Keratinocyte (primary cell): ENCODE data around the gene S100A12. TPM values are rescaled to one million over a fixed set of nuclear protein-coding genes. Genes with fewer than 3 reads are reported as not detected.
"Not testable (repeated sequence)": the region's sequence is repeated elsewhere in the genome, so short reads cannot be mapped to it uniquely, and the experiment has no call there.

ENCODE experiments used
- DNase-seq: peaks from one replicate; pipeline ENCODE4 v3.0.0-alpha.2; 2011; ENCODE audit warnings: low read depth, missing footprints, low spot score
- FAIRE-seq: peaks from 2 replicates; lab custom pipeline; 2011; peaks lifted over from hg19 to GRCh38; lab: Jason Lieb, UNC
- H2AFZ ChIP-seq: 2 replicates; pipeline ENCODE4 v1.6.0; 2012; ENCODE audit warnings: low read length, control low read depth, inconsistent platforms; ENCODE audit not compliant: control insufficient read depth
- H3K27ac ChIP-seq: 2 replicates; pipeline ENCODE4 v1.5.1; 2011; ENCODE audit warnings: low read length; ENCODE audit not compliant: control insufficient read depth, insufficient read depth
- H3K27me3 ChIP-seq: 3 replicates; pipeline ENCODE4 v1.6.0; 2011; ENCODE audit warnings: low read length; ENCODE audit not compliant: control insufficient read depth, insufficient read depth; ENCODE audit errors: extremely low read depth
- H3K36me3 ChIP-seq, 2 experiments: 2 replicates in 1 of 2; 3 replicates in 1 of 2; pipeline ENCODE4 v1.5.1; 2011; ENCODE audit warnings: low read length in 2 of 2, mild to moderate bottlenecking in 1 of 2; ENCODE audit not compliant: control insufficient read depth in 2 of 2, insufficient read depth in 2 of 2; ENCODE audit errors: extremely low read depth in 1 of 2
- H3K4me1 ChIP-seq: 3 replicates; pipeline ENCODE4 v1.5.1; 2011; ENCODE audit warnings: low read length; ENCODE audit not compliant: control insufficient read depth, insufficient read depth; ENCODE audit errors: extremely low read depth
- H3K4me2 ChIP-seq: 3 replicates; pipeline ENCODE4 v1.6.0; 2011; ENCODE audit warnings: low read depth, low read length; ENCODE audit not compliant: control insufficient read depth, insufficient read depth; ENCODE audit errors: extremely low read depth
- H3K4me3 ChIP-seq, 3 experiments: fragments of 200-600 bp in 1 of 3; sonication (generic) in 1 of 3; 2 replicates in 2 of 3; 3 replicates in 1 of 3; pipeline ENCODE4 v1.5.1; 2011 to 2016; ENCODE audit warnings: low read length in 3 of 3, mild to moderate bottlenecking in 3 of 3, control low read depth in 2 of 3, inconsistent platforms in 1 of 3, low read depth in 1 of 3, mixed read lengths in 1 of 3, mixed run types in 1 of 3, moderate library complexity in 1 of 3; ENCODE audit not compliant: control insufficient read depth in 2 of 3, insufficient read depth in 2 of 3; ENCODE audit errors: extremely low read depth in 1 of 3
- H3K79me2 ChIP-seq: 2 replicates; pipeline ENCODE4 v1.6.0; 2012; ENCODE audit warnings: low read length; ENCODE audit not compliant: control insufficient read depth, insufficient read depth
- H3K9ac ChIP-seq: 3 replicates; pipeline ENCODE4 v1.6.0; 2011; ENCODE audit warnings: low read length; ENCODE audit not compliant: control insufficient read depth, insufficient read depth; ENCODE audit errors: extremely low read depth
- H3K9me1 ChIP-seq: 3 replicates; pipeline ENCODE4 v1.6.0; 2011; ENCODE audit warnings: low read length; ENCODE audit not compliant: control insufficient read depth, insufficient read depth; ENCODE audit errors: extremely low read depth
- H3K9me3 ChIP-seq: 2 replicates; pipeline ENCODE4 v1.5.1; 2012; ENCODE audit warnings: low read depth, low read length; ENCODE audit not compliant: control insufficient read depth
- H4K20me1 ChIP-seq: 3 replicates; pipeline ENCODE4 v1.6.0; 2011; ENCODE audit warnings: low read length; ENCODE audit not compliant: control insufficient read depth, insufficient read depth; ENCODE audit errors: extremely low read depth
- CTCF ChIP-seq, 3 experiments: IDR thresholded peaks in 1 of 3; conservative IDR thresholded peaks in 1 of 3; optimal IDR thresholded peaks in 1 of 3; 2 replicates in 2 of 3; 3 replicates in 1 of 3; pipeline versions ENCODE3 to v1.5.1; 2011; ENCODE audit warnings: low read length in 3 of 3, mild to moderate bottlenecking in 3 of 3, moderate library complexity in 2 of 3, control low read depth in 1 of 3, inconsistent platforms in 1 of 3; ENCODE audit not compliant: insufficient read depth in 2 of 3; ENCODE audit errors: extremely low read depth in 1 of 3
- EZH2 ChIP-seq: IDR thresholded peaks from one replicate; pipeline ENCODE4 v1.6.1; 2012; ENCODE audit warnings: inconsistent platforms, mild to moderate bottlenecking, low read length, moderate library complexity
- dilution Hi-C: fragments of 300-500 bp; cut with MboI; formaldehyde crosslinking; loops from one replicate; pipeline ENCODE4 v1.7.0; 2020; ENCODE audit warnings: low sequenced_read_pairs; ENCODE audit not compliant: extremely low pct_ligation_motif_present
- polyA plus RNA-seq, 5 experiments: library from polyadenylated mRNA; depleted of rRNA in 3 of 5; stranded (reverse) in 3 of 5; stranded (forward) in 1 of 5; unstranded in 1 of 5; fragments of >200 nt; gene quantifications; 1 replicate in 1 of 5; 2 replicates in 3 of 5; 3 replicates in 1 of 5; pipeline versions ENCODE4 v1.2.1 to v1.2.3, GENCODE V29; 2011 to 2012; ENCODE audit warnings: missing spikeins in 2 of 5, low read depth in 1 of 5, low replicate concordance in 1 of 5

Gene S100A12
- polyA plus RNA-seq, 1 donor (not counting 4 experiments of a cell fraction or from before 2014, with no cell fraction given), result 1.5 TPM

GRCh38 chr1:153348511-153349362 lies 26.7 kb downstream of the S100A12 start, which contains the start of gene PGLYRP4:
PGLYRP4 (minus strand) TSS chr1:153348841; CDS start chr1:153347932, 909 bp downstream.
- FAIRE-seq, result peak; percentile 61
- H3K4me2 ChIP-seq, result peak within 1 kb of the TSS; percentile 6
- dilution Hi-C loops, result no loop called here

GRCh38 chr1:153347856-153348255 lies 27.6 kb downstream of the S100A12 start:
- Histone ChIP-seq H3K36me3 (no peaks in the 10 kb centered on the region), H3K79me2 (no peaks in the 10 kb centered on the region), H3K27ac (no peak overlapping the region), H3K9ac (no peak overlapping the region), H4K20me1 (no peaks in the 10 kb centered on the region), H3K4me3 (no peak overlapping the region), H2AFZ (no peak overlapping the region), H3K9me1 (no peaks in the 10 kb centered on the region), H3K4me2 (no peak overlapping the region), H3K9me3 (no peaks in the 10 kb centered on the region), H3K4me1 (peaks cover 21% of the 10 kb centered on the region), H3K27me3 (peaks cover 3% of the 10 kb centered on the region)
- FAIRE-seq, result no peak
- dilution Hi-C loops, result no loop called here
- no peak for DNase-seq
- TF ChIP-seq EZH2 (no peak), CTCF (optimal IDR thresholded peaks at IDR 0.05 in 1 of 3, IDR thresholded peaks at IDR 0.05 in 1 of 3, conservative IDR thresholded peaks at IDR 0.05 in 1 of 3; ENCODE audit: extremely low read depth in 1 of 3, insufficient read depth in 2 of 3, low read length in 3 of 3) (no peak)

More at GRCh38 chr1:153348511-153349362, 26.7 kb downstream of the S100A12 start, which contains the start of gene PGLYRP4:
- no peaks in the 10 kb centered on the region for H4K20me1 ChIP-seq
- H3K27ac ChIP-seq, result no peak within 1 kb of the TSS
- no peaks in the 10 kb centered on the region for H3K36me3 ChIP-seq
- peaks cover 12% of the 10 kb centered on the region for H3K4me1 ChIP-seq
- TF ChIP-seq CTCF (optimal IDR thresholded peaks at IDR 0.05 in 1 of 3, IDR thresholded peaks at IDR 0.05 in 1 of 3, conservative IDR thresholded peaks at IDR 0.05 in 1 of 3; ENCODE audit: extremely low read depth in 1 of 3, insufficient read depth in 2 of 3, low read length in 3 of 3) (peak in 1 of 3 experiments; percentile 6), EZH2 (no peak)
- H3K27me3 ChIP-seq, result peaks cover 3% of the 10 kb centered on the region
- no peak within 1 kb of the TSS for H3K9ac ChIP-seq
- peak within 1 kb of the TSS; percentile 53 for H2AFZ ChIP-seq
- DNase-seq, result no peak
- H3K9me3 ChIP-seq, result no peaks in the 10 kb centered on the region
- H3K79me2 ChIP-seq, result no peaks in the 10 kb centered on the region
- no peak within 1 kb of the TSS for H3K4me3 ChIP-seq
- H3K9me1 ChIP-seq, result no peaks in the 10 kb centered on the region

- H3K4me2 ChIP-seq, H3K9ac ChIP-seq, dilution Hi-C loops, DNase-seq, H3K79me2 ChIP-seq, H3K9me1 ChIP-seq, H3K36me3 ChIP-seq, FAIRE-seq, H2AFZ ChIP-seq, H3K4me3 ChIP-seq, H3K9me3 ChIP-seq, H3K27ac ChIP-seq, H4K20me1 ChIP-seq, H3K27me3 ChIP-seq: not testable (repeated sequence)
- H3K4me1 ChIP-seq, result peaks cover 25% of the 10 kb centered on the region
These were observed 28.4 kb downstream of the S100A12 start for GRCh38 chr1:153347049-153347448.
